Muscle layer of duodenum (tissue), 2 donors: ENCODE measurements around the gene ATPAF2.

Experiments used
- H3K27ac ChIP-seq: one replicate; pipeline ENCODE4 v1.7.0; 2013; ENCODE audit warnings: mild to moderate bottlenecking, low read length
- H3K27me3 ChIP-seq: one replicate; pipeline ENCODE4 v1.7.0; 2013; ENCODE audit warnings: low read depth, mild to moderate bottlenecking, control low read depth, low read length
- H3K36me3 ChIP-seq, 2 donors: one replicate each; pipeline ENCODE4 v1.7.0; 2013; ENCODE audit warnings: low read length in 2 of 2, control low read depth in 1 of 2, mild to moderate bottlenecking in 1 of 2; ENCODE audit not compliant: insufficient read depth in 2 of 2, control insufficient read depth in 1 of 2
- H3K4me1 ChIP-seq, 2 donors: one replicate each; pipeline ENCODE4 v1.7.0; 2013; ENCODE audit warnings: low read length in 2 of 2, mild to moderate bottlenecking in 2 of 2, control low read depth in 1 of 2, moderate library complexity in 1 of 2; ENCODE audit not compliant: insufficient read depth in 2 of 2, control insufficient read depth in 1 of 2
- H3K4me3 ChIP-seq, 2 donors: one replicate each; pipeline ENCODE4 v1.7.0; 2013; ENCODE audit warnings: low read length in 2 of 2, low read depth in 1 of 2, mild to moderate bottlenecking in 1 of 2
- H3K9me3 ChIP-seq, 2 donors: one replicate each; pipeline ENCODE4 v1.7.0; 2013; ENCODE audit warnings: low read length in 2 of 2, control low read depth in 1 of 2, mild to moderate bottlenecking in 1 of 2; ENCODE audit not compliant: control insufficient read depth in 1 of 2
- donor health status: healthy.

Gene ATPAF2

DNA sequence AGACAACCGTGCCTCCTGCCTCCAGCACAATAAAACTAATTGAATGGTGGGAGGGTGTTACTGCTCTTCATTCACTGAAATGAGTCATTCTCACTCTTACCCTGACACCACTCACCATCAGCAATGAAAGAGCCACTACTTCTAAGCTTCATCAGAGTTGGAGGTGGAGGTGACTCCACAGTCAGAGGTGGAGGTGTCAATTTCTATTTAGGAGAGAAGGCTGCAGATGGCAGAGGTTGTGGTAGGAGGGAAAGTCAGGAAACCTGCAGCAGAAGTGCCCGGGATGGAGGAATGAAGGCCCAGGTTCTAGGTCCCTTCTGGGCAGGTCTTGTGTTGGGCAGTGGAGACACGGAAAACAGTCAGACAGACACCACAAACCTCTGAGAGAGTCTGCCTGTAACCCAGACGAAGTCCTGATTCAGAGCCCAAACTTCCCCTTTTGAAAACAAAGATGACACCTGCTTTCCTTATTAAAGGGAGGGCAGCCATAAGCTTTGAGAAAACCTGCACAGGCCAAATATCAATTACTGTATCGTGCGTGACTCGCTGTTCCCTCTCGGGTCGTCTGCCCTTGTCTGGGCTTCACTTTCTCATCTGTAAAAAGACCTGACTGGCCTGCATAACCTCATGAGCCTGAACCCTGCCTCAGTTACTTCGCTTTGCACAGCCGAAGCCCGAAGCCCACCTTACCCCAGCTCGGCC, 668 bp downstream of the ATPAF2 start:
- Histone ChIP-seq H3K36me3 (no peaks in the 10 kb centered on the region), H3K9me3 (no peaks in the 10 kb centered on the region), H3K4me3 (peak overlapping the region; percentile 82 to 94), H3K4me1 (peaks cover 23 to 31% of the 10 kb centered on the region in 2 donors), H3K27ac (peak overlapping the region; percentile 48), H3K27me3 (no peaks in the 10 kb centered on the region)

DNA sequence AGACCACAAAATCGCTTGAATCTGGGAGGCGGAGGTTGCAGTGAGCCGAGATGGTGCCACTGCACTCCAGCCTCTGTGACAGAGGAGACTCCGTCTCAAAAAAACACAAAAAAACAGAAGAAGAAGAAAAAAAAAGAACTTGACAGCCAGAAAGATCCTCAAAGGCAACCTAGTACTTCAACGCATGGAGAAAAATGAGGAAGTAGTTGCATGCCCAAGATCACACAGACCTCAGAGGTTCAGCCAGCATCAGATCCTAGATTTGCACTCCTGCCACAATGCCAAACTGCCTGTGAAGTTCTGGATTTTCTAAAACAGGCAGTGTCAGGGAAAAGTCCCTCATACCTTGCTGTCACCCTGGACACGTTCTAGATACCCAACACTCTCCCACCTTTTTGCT, 1.5 kb downstream of the ATPAF2 start:
- H3K4me3 ChIP-seq: no peak overlapping the region
- no peaks in the 10 kb centered on the region for H3K36me3 ChIP-seq
- no peaks in the 10 kb centered on the region for H3K27me3 ChIP-seq
- no peaks in the 10 kb centered on the region for H3K9me3 ChIP-seq
- H3K4me1 ChIP-seq: peaks cover 25 to 31% of the 10 kb centered on the region in 2 donors
- H3K27ac ChIP-seq: no peak overlapping the region

DNA sequence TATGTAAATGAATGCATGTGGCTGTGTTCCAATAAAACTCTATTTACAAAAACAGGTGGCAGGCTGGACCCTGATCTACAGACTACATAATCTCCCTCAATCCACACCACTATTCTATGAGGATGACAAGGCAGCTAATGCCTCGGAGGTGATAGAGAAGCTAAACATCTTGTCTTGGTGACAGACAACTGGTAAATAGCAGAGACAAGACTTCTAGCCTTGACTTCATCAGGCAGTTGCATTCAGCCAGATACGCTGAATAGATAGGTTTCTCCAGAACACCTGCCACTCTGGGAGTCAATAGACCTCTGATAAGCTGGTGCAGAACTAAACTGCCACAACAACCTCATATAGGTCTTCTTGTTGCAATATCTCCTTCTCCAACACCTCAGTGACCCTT, 3.3 kb downstream of the ATPAF2 start:
- Histone ChIP-seq H3K27ac (no peak overlapping the region), H3K9me3 (no peaks in the 10 kb centered on the region), H3K27me3 (no peaks in the 10 kb centered on the region), H3K36me3 (no peaks in the 10 kb centered on the region), H3K4me3 (no peak overlapping the region), H3K4me1 (peaks cover 17 to 21% of the 10 kb centered on the region in 2 donors)

DNA sequence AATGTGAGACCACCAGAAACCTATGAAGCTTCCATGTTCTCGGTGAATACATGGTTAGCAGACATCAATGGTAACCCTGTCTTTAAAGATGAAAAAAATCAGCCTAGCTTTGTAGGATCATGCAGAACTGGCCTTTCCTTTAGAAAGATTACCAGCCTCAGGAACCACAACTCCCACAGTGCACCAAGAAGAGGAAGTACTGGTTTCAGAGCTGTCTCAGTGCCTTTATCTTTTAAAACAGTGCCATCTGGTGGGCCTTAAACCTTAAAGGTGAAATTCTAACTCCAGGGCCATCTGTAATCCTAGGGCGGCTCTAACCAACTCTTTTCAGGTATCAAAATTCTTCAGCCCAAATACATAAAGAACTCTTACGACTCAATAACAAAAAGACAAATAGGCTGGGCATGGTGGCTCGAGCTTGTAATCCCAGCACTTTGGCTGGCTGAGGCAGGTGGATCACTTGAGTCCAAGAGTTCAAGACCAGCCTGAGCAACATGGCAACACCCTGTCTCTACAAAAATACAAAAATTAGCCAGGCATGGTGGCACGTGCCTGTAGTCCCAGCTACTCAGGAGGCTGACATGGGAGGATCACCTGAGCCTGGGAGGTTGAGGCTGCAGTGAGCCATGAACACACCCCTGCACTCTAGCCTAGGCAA, 5.4 kb downstream of the ATPAF2 start:
- H3K4me3 ChIP-seq: no peak overlapping the region
- H3K4me1 ChIP-seq: peaks cover 12 to 13% of the 10 kb centered on the region in 2 donors
- H3K36me3 ChIP-seq: no peaks in the 10 kb centered on the region
- no peaks in the 10 kb centered on the region for H3K27me3 ChIP-seq
- no peak overlapping the region for H3K27ac ChIP-seq
- no peaks in the 10 kb centered on the region for H3K9me3 ChIP-seq

DNA sequence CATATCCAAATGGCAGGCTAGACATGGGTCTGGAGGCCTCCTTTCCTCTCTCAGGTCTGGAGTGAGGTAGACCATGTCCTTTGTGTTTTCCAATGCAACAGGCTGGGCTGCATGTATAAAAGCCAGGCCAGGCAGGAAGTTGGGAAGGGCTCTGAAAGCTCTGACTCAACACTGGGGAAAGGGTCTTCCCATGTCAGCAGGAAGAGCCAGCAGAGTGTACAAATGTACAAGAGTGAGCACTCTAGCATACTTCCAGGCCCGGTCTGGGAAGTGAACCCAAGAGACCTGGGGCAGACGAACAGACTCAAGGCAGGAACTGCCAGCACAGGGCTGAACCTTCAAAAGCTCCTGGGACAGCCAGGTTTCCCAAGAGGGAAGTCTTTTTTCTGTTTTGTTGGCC, 7.0 kb downstream of the ATPAF2 start:
- Histone ChIP-seq H3K9me3 (no peaks in the 10 kb centered on the region), H3K36me3 (peaks cover 5 to 9% of the 10 kb centered on the region in 2 donors), H3K4me1 (peaks cover 0 to 3% of the 10 kb centered on the region in 2 donors), H3K27ac (no peak overlapping the region), H3K27me3 (no peaks in the 10 kb centered on the region), H3K4me3 (no peak overlapping the region)

DNA sequence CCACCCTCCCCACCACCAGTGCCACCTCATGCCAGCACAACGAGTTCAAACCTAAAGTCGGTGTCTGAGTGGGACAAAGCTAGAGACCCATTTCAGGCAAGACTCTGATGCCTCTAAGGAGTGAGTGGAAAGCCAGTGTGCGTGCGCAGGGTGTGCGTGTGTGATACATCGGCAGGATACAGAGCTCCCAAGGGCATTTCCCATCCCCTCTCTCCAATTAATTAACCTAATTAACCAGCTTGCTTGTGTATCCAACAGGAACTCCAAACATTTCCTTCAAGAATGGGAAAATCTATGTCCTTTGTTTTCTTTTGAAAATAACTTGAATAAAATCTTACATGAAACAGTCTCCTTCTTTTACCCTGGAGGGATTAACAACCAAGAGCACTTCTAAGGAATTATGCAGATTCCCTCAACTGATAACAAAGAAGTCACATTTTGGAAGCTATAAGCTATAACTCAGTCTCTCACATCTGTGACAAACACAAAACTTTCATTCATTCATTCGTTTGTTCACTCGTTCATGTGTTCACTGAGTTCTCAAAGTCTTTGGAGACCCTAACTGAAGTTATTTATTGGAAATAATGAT, 9.9 kb downstream of the ATPAF2 start:
- Histone ChIP-seq H3K4me1 (peaks cover 3 to 6% of the 10 kb centered on the region in 2 donors), H3K27me3 (no peaks in the 10 kb centered on the region), H3K9me3 (no peaks in the 10 kb centered on the region), H3K36me3 (peaks cover 5 to 21% of the 10 kb centered on the region in 2 donors), H3K4me3 (no peak overlapping the region), H3K27ac (no peak overlapping the region)

DNA sequence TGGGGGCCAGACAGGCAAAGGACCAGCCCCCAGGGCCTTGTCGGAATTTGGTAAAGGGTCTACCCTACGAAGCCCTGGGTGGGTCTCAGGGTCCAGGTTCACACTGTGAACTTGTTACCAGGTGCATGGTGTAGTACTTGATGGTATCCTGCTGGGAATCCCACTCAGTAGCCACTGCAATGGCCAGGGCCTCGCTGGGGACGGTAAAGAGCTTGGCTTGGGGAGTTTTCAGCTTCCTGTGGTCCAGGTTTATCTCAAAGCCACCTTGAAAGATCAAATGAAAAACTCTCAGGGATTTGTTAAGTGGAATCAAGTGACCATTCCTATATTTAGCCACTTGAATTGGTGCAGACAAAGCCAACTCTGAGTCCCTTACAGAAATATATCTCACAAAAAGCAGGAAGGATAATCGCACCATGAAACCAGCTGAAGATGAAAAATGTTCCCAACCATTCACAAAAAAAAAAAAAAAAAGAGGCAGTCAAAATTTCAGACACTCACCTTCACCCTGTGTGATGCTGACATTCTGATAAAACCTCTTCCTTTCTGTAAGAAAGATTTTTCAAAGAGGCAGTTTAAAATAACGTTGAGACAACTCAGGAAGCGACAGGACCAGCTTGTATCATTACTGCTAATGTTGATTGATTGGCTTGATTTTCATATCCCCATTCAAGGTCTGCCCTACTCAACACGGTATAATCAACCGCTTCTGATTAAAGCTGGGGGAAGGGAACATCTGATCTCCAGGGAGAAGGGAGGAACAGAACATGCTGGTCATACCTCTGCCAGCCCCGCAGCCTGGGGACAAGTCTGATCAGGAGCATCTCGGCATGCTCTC, 10.6 kb downstream of the ATPAF2 start:
- H3K9me3 ChIP-seq: no peaks in the 10 kb centered on the region
- H3K27me3 ChIP-seq: no peaks in the 10 kb centered on the region
- H3K4me3 ChIP-seq: no peak overlapping the region
- H3K27ac ChIP-seq: no peak overlapping the region
- H3K36me3 ChIP-seq: peaks cover 5 to 22% of the 10 kb centered on the region in 2 donors
- peaks cover 2 to 6% of the 10 kb centered on the region in 2 donors for H3K4me1 ChIP-seq

DNA sequence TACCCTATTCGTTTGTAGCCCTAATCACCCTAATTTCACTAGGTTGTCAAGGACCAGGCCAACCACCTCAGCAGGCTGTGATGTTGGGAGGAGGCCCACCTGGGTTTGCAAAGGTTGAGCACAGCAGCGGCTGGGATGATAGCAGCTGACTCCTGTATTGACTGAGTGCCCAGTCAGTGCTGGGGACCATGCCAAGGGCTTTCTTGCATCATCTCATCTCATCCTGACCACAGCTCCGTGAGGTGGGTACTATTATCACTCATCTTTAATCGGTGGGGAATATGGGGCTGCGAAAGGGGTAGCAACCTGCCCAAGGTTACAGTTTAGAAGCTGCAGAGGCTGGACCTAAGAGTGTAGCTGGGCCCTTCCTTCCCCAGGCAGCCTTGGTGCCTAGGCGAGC, 11.7 kb downstream of the ATPAF2 start:
- Histone ChIP-seq H3K27ac (no peak overlapping the region), H3K9me3 (no peaks in the 10 kb centered on the region), H3K27me3 (no peaks in the 10 kb centered on the region), H3K4me3 (no peak overlapping the region), H3K36me3 (peaks cover 5 to 22% of the 10 kb centered on the region in 2 donors), H3K4me1 (peaks cover 0 to 6% of the 10 kb centered on the region in 2 donors)

DNA sequence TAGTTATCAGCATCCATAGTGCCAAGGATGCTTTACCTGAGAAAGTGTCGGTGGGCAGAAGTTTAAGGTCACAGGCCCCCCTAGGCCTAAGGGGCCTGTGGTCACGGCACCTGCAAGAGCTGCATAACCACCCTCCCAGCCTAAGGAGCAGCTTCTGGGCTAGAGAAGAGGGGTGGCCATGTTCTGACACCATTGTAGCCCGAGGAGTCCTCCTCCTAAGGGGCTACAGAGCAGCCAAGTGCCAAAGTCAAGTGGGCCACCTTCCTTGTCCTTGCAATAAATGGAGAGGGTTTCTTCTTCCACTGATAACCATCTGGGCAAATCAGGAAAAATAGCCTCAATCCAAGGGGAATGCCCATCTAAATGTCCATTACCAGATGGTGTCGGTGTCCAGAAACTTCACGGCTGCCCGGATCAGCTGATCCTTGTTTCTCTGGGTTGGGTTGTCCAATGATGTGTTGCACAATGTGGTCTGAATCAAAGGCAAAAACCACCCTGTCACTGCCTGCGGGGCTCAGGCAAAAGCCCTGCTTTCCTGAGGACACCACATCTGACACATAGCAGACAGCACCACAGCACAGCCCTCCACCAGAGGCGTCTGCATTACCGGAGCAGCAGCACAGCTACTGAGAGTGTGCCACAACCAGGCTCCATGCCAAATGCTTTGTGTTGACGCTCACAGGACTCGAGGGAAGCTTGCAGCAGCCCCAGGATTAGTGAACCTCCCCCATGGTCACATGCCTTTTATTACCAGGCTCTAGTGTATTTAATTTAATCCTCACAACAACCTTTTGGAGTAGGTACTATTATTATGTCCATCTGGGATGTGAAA, 12.8 kb downstream of the ATPAF2 start:
- peaks cover 5 to 29% of the 10 kb centered on the region in 2 donors for H3K36me3 ChIP-seq
- H3K4me3 ChIP-seq: no peak overlapping the region
- no peaks in the 10 kb centered on the region for H3K27me3 ChIP-seq
- peaks cover 0 to 6% of the 10 kb centered on the region in 2 donors for H3K4me1 ChIP-seq
- no peaks in the 10 kb centered on the region for H3K9me3 ChIP-seq
- H3K27ac ChIP-seq: no peak overlapping the region

DNA sequence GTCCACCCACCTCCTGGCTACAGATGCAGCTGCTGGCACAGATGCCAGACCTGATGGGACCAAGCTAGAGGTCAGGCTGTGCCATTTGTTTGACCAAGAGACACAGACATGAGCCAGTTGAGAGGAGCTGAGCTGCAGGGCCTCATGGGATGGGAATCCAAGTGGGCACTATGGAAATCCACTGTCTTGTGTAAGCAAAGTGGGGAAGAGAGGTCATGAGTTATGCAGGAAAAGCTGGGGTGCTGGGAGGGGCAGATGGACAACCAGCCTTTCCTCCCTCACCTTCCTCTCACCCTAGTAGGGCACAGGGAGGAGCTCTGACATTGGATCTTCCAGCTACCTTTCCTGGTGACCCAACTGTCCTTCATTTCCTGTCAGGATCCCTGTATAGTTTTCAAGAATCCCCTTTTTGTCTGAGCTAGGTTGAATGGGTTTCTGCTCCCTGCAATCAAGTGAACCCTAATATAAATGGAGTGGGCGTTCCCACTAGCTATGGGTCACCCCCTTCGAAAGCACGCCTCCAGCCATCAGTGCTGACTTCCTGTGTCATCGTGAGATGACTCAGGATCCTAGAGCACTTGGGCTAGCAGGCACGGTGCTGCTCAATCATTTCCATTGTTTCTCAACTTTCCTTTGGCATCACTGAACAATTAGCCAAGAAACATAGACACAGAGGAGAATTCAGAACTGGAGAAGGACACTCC, 13.6 kb downstream of the ATPAF2 start:
- Histone ChIP-seq H3K4me1 (peaks cover 0 to 7% of the 10 kb centered on the region in 2 donors), H3K9me3 (no peaks in the 10 kb centered on the region), H3K27me3 (no peaks in the 10 kb centered on the region), H3K4me3 (no peak overlapping the region), H3K36me3 (peaks cover 5 to 32% of the 10 kb centered on the region in 2 donors), H3K27ac (no peak overlapping the region)
